Activated gamma-delta T cell (primary cell): ENCODE data around the gene SIK2.

ENCODE experiments used
- DNase-seq: peaks from one replicate; lab custom pipeline; 2025; lab: John Stamatoyannopoulos, UW

Gene SIK2

DNA sequence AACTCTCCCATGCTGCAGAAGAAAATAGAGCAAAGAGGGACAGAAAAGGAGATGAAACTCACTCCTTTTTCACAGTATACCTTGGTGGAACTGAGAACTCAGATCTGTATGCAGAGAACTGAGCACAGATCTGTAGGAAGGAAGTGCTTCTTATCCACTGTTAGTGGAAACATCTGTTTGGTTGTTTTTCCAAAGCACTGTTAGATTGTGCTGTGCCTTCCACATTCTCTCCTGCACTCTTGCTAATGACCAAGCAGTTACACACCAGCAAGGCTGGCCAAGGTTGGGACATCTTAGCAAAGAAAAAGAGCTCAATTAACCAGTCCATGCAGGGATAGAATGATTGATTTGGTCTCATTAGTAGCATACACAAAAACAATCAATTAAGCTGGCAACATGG is 20.1 kb upstream of the SIK2 start:
- no peak for DNase-seq

DNA sequence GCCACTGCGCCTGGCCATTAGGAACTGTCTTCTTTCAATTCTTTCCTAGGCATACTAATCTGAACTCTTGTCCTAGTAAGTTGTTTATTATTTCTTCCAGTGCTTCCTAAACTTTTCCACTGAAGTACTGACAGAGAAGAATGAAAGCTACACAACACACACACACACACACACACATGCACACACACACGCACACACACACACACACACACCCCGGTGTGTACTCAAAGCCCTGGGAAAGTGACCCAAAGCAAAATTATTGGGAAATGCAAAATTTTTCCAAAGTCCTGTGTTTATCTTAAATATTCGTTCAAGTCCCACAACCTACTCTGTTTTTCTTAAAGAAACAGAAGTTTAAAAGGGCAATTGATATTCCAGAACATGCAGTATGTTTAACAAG is 19.4 kb upstream of the SIK2 start:
- DNase-seq, result no peak

DNA sequence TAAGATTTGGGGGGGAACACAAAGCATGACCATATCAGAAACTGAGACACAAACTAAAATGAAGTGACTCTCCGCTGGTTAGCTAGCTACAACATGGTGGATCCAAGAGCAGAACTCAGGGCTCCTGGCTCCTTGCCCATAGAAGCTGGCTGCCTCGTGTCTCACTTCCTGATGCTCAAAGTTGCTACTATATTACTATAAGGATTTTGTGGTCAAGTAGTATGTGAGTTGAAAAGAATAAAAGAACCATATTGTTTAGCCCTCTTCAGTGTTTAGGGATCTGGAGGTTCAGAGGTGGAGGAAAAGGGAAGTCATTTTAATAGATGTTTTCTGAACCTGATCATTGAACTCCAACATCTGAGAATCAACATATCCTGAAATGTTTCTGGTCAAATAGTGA is 16.9 kb upstream of the SIK2 start:
- no peak for DNase-seq

DNA sequence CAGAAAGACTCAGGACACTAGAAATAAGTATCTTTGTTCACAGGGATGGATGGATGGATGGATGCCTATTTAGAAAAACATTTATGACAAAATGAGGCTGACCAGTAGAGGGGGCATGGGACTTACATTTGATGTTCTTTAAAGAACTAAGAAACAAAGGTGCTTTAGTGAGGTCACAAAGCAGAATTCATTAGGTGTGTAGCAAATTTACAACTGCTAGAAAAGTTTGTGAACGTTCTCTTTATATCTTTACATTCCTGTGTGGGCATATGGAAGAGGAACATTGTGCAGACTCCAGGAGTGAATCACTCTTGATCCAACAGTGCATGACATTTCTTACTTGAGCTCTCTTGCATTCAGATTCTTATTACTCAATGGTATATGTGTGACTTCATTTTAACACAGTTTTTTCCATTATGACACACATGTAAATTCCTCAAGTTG is 15.8 kb upstream of the SIK2 start:
- DNase-seq, result no peak

DNA sequence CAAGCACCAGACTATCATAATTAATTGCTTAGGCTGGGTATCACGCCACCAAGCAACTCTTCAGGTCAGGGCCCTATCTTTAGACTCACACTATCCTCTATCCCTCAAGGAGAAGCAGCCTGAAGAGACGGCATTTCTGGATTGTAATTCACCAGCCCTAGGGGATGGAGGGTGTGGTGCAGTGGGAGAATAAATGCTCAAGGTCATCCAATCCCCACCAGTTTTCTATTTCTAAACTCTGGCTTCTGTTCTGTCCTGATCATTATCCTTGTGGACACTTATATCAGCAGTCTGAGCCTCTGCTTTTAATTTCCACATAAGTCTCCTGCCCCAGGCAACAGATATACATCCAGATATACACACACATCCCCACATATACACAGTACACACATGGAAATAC is 13.1 kb upstream of the SIK2 start:
- DNase-seq, result no peak

DNA sequence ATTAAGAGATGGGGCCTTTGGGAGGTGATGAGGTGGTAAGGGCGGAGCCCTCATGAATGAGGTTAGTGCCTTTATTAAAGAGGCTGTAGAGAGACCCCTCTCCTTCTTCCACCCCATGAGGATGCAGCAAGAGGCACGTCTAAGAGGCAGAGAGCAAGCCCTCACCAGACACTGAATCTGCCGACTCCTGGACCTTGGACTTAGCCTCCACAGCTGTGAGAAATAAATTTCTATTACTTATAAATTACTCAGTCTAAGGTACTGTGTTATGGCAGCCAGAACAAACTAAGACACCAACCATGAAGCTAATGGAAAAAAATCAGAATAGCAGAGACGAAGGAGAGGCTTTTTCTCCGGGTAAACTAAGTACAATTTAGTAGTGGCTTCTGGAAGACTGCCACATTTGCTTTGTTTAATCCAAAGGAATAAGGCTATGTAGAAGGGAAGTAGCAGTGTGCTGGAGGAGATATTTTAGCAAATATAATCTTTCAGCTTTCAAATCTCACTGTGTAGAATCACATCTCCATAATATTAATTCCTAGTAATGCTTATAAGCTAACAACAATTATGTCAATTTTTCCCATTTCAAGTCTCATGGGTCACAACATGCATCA is 12.3 kb upstream of the SIK2 start:
- DNase-seq, result no peak

DNA sequence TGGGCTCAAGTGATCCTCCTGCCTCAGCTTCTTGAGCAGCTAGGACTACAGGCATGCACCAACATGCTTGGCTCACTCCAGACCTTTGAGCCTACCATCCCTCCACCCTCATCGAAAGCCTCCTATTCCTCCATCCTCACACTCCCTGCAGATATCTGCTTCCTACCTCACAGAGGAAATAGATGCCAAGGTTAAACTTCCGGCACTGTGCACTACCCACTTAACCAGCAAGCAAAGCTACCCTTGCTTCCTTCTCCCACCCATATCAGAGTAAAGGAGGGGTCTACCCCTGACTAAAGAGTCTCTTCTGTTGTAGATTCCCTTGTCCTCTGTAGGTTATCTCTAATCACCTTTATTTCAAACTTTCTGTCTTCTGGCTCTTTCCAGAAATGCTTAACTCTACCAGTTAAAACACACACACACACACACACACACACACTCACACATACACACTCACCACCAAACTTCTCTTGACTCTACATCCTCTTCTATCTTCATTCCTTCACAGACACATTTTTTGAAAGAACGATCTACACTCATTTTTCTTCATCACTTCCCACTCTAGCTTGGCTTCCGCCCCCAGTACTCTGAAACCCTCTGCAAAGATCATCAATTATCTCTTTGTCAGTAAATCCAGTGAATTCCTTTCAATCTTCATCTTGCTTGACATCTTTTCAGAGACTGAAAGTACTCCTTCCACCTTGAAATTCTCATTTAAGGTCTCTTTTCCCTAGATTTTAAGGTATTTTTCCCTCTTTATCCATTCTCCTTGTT is 10.9 kb upstream of the SIK2 start:
- no peak for DNase-seq

DNA sequence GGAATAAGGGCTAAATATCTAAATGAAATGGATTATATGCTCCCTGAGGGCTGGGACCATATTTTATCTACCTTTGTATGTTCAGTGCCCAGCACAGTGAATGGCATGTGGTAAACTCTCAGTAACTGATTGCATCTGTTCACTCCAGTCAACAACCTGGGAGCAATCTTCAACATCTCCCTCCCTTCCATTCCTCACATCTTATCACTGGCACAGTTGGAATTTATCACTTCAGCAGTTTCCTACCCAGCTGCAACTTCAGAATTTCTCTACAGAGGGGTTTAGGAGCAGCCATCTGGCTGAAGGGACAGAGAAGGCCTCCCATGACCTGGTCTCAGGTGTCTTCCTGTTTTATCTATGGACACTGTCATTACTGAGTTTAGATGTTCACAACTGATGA is 9.8 kb upstream of the SIK2 start:
- no peak for DNase-seq

DNA sequence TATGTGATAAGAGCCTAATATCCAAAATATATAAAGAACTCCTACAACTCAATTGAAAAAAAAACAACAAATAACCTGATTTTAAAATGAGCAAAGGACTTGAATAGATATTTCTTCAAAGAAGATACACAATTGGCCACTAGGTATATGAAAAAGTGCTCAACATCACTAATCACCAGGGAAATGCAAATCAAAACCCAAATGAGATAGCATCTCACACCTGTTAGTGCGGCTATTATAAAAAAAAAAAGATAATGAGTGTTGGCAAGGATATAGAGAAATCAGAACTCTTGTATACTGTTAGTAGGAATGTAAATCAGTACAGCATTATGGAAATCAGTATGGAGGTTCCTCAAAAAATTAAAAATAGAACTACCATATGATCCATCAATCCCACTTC is 5.9 kb upstream of the SIK2 start:
- no peak for DNase-seq

DNA sequence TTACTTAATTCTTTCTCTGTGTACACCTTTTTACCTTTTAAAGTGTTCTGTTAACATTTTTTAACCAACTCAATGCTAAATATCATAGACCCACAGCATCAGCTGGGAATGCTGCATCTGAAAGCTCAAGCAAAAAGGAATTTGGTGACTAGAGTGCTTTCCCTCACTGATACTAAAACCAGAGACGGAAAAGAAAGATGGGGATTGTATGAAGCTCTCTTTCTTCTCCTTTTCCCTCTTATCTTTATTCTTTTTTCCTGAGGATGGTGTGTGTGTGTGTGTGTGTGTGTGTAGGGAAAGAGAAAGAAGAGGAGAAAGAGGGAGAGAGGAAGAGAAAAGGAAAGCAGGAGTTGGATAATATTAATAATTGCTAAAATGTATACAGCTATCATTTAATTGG is 4.1 kb upstream of the SIK2 start:
- DNase-seq, result no peak

DNA sequence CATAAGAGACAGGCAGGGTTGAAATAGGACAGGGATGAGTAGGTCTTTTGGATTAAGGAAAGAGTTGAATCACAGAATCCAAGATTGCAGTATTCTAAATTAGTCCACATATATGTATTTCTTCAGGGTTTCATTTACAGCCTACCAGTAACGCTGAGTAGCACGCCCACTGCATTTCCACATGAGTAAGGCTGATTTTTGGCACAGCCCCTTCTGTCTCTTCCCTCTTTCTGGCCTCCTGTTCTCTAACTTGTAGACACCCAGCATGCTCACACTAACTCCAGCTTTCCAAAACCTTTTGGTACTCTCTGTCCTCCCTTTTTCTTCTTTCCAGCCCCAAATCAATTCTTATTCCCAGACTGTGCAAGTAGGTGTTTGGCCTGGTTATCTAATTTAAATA is 3.7 kb upstream of the SIK2 start:
- no peak for DNase-seq

DNA sequence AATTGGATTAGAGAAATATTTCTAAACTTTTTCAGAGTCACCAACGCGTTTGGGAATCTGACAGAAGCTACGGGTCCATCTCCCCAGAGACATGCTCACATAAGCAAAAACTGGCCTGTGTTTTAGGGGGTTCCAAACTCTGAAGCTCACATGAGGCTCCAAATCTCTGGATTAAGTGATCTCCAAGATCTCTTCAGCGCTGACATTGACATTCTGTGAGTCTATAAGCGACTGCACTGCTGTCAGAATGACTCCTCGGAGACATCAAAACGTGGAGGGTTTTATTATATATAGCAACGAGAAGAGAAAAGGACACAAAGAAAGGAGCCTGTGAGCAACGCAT is 642 bp upstream of the SIK2 start:
- no peak for DNase-seq

DNA sequence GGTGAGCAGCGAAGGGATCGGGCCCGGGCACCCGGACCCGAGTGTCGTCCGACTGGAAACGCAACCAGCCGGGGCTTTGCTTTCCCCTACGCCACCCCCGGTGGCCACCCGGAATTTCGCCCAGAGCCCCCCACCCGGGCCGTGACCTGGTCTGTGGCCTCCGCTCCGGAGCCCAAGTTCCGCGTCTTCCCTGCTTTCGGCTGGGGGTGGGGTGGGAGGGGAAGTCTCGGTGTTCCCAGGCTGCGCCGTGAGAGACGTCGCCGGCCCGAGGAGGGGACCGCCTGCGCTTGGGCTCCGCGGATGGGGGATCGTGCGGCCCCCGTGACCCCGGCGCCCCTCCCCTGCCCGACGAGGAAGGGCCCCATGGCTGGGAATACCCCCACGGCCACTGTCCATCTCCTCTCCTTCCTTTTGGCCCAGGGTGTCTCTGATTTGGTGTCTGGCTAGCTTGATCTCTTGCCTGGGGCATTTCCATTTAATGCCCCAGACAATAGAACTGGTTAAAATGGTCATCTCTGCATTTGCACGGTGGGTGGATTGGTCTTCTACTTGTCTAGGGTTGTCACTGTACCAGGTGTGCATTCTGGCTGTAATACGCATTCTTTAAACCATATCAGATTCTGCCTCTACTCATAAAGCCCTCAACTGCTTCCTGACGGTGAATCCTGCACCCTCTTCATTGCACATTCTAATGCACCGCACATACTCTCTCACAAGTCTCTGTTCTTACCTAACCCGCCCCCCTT is 789 bp downstream of the SIK2 start:
- DNase-seq, result no peak

DNA sequence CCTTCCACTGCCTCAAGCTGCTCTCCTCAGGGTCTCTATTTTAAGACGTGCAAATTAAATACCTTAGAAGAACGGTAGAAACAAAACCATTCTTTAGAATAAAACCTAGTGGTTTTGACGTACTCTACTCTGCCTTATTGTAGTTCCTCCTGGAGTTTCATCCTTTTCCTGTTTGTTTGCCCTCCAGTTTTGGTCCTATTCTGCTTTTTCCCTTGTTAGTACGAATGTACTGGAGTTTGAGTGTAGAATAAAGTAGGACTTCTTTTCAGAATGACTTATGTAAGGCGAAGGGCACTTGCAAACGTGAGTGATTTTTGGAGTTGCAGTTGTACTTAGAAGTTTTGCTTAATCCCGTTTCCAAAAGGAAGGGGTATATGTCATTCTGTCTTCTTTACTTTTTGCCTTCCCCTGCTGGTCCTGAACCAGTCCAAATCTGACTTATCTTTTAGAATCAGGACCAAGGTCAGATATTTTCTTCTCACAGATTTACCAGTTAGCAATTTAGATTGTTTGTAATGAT is 1.4 kb downstream of the SIK2 start:
- DNase-seq, result no peak

DNA sequence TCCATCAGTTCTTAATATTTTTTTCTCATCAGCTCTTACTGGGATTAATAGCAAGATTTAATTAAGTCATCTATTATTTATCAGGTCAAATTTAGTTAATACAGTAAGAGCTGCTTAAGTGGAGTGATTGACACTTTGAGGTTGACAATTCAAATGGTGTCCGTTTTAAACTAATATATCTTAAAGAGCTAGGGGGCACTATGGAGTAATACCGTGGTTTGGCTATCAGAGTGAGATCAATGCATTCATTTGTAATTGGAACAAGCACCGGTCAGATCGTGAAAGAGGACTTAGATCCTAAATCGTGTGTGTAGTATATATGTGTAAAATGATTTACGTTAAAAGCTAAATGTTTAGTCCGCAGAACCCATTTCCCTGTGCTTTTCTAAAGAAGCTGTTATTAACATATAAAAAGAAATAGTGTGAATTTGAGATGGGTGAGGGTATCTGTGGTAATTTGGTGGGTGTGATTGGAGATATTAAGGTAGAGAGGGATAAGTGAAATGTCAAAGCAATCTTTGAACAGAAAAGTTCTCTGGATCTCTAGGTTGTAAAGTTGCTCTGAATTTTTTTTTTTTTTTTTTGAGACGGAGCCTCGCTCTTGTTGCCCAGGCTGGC is 2.3 kb downstream of the SIK2 start:
- no peak for DNase-seq

DNA sequence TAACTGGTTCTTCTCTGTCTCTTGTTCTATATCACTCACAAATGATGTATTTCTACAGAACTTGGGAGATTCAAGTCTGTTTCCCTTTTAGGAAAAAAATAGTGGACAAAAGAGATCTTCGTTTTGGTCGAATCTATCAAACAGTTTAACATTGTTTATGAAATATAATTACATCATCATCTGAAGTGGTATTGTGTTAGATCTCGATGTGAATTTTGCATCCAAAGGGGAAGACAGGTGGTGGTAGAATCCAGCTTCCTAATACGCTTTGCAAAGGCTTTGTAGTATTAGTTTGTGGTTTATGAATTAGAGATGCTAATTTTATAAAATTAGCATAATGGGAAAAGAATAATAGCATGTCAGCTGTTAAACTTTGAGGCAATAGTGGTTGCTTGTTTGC is 3.4 kb downstream of the SIK2 start:
- no peak for DNase-seq

DNA sequence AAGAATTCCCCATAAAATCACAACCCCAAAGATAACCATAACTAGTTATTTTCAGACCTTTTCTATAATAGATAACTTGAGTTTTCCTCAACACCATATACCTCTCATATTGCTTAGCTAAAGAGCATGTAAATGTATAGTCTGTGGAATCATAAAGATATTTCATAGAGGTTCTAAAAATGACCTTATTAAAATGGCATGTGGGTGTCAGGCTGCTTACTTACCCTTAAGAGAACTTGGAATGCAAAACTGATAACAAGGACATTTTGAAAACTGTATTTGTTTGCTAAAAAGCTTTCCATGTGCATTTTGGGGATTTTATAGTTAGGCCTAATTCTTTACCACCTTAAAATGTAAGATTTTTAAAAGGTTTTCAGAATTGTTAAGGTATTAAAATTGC is 4.7 kb downstream of the SIK2 start:
- DNase-seq, result no peak

DNA sequence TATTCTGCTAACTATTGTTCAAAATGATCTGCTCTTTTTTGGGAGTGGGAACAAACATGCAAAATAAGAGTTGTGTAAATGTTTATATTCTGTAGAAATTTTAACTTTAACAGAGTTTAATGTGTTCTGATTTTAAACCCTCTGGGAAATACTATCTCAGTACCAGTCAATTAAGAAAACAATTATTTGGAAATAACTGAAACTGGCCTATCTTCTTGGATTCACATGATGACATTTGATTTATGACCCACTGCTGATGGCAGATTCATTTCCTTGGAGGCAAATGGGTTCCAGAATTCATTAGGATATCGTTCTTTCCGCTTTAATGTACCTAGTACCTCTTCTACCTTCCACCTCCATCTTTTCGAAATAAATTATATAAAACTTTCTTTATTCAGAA is 5.5 kb downstream of the SIK2 start:
- no peak for DNase-seq

DNA sequence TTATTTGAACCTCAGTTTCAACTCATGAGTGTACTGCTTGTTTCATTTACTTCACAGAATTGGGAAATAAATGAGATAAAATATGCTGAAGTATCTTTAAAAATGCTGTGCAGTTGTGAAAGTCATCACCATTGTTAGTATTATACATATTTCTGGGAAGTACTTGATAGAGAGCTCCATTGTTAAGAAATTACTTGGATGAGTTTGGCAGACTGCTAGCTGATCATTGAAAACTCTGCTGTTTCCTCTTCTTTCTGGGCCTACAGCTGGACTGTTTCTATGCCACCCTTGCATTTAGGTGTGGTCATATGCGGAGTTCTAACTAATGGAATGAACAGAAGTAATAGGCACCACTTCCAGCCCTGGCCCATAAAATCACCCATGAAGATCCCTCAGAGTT is 10.0 kb downstream of the SIK2 start:
- no peak for DNase-seq

DNA sequence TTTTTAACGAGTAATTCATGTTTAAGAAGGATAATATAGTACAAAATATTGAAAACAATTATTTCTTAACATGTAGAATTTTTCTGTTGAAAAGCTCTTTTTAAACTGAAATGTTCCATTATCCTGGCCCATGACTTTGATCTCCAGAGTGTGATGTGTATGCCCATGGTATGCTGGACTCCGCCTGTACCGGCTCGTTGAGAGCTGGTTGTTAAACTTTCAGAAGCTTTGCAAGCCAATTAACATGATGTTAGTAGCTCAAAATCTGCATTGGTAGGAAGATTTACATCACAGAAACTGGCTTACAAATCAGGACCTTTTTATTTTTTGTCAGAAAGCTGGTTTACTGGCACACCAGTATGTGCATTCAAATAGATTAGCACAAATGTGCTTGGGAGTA is 15.0 kb downstream of the SIK2 start:
- no peak for DNase-seq

DNA sequence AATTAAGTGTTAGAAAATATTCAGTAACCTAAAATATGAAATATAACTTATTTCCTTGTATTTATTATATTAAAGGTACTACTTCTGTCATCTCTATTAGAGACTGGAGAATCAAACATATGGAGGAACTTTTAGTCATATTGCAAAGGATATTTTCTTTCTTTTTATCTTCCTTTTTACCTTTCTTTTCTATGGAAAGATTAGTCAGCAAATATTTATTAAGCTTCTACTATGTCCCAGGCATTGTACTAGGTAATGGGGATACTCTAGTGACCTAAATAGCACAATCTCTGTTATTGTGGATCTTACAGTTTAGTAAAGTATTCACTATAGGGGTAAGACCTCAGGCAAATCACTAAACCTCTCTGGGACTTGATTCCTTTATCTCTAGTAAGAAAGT is 18.3 kb downstream of the SIK2 start:
- DNase-seq, result no peak

DNA sequence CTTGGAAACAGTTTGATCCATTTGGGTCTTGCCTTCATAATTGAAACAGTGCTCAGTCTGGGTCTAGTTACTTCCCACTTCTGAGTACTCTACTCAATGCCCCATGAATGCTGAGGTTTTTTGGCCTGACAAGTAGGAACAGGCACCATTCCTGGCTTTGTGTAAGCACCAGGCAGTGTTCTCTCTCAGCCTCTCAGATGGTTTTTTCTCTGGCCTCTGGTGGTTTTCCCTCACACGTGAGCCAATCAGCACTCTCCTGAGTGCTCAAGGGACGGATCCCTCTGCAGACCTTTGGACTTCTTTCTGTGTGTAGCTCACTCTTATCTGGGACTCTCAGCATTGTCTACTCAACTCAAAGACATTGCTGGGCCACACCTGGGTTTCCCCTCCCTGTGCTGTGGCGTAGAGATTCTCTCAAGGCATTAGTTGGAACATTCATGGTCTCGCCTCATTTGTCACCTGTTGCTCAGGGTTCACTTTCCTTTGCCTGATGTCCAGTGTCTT is 21.3 kb downstream of the SIK2 start:
- DNase-seq, result no peak

DNA sequence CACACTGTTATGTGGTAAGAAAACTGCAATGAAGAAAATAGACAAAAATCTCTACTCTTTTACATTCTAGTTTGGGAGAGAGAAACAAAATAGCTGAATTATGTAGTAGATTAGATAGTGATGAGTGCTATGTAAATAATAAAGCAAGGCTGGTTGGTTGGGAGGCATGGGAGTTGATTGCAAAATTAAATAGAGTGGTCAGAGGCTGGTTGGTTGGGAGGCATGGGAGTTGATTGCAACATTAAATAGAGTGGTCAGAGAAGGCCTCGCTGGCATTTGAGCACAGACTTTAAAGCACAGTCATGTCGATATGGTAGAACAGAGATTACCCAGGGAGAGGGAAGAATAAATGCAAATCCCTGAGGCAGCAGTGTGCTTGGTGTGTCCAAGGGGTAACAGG is 22.4 kb downstream of the SIK2 start:
- no peak for DNase-seq
